ENCODE measurements around the gene CAMK1D. TPM values are rescaled to one million over a fixed set of nuclear protein-coding genes. Genes with fewer than 3 reads are reported as not detected.
A peak's percentile ranks its signal among the peaks of the same experiment; 100 is the strongest.
"Not testable (repeated sequence)": the region's sequence is repeated elsewhere in the genome, so short reads cannot be mapped to it uniquely, and the experiment has no call there.

Gene CAMK1D
- total RNA-seq, 1 donor from 2014 or later = 14.0 TPM

- DNase-seq = no peak
Observed at GRCh38 chr10:12726971-12727831, 377.9 kb downstream of the CAMK1D start.

GRCh38 chr10:12727832-12728215, 378.5 kb downstream of the CAMK1D start:
- no peak for DNase-seq

- DNase-seq = no peak
Observed at GRCh38 chr10:12728494-12728893, 379.1 kb downstream of the CAMK1D start.

- DNase-seq = no peak
Observed at GRCh38 chr10:12729885-12730284, 380.5 kb downstream of the CAMK1D start.

GRCh38 chr10:12730809-12731519, 381.6 kb downstream of the CAMK1D start:
- peak; percentile 69 for DNase-seq

- DNase-seq = no peak
Observed at GRCh38 chr10:12733271-12733670, 383.9 kb downstream of the CAMK1D start.

- DNase-seq = no peak
Observed at GRCh38 chr10:12735843-12736462, 386.6 kb downstream of the CAMK1D start.

GRCh38 chr10:12740813-12741212, 391.5 kb downstream of the CAMK1D start:
- DNase-seq = no peak

- DNase-seq = no peak
Observed at GRCh38 chr10:12741360-12741804, 392.0 kb downstream of the CAMK1D start.

- DNase-seq = no peak
Observed at GRCh38 chr10:12742771-12743170, 393.4 kb downstream of the CAMK1D start.

GRCh38 chr10:12743466-12743865, 394.1 kb downstream of the CAMK1D start:
- DNase-seq = not testable (repeated sequence)

- DNase-seq = peak; percentile 44
Observed at GRCh38 chr10:12743941-12744340, 394.6 kb downstream of the CAMK1D start.

- no peak for DNase-seq
Observed at GRCh38 chr10:12748186-12748585, 398.8 kb downstream of the CAMK1D start.

- no peak for DNase-seq
Observed at GRCh38 chr10:12749760-12750478, 400.6 kb downstream of the CAMK1D start.

- DNase-seq = no peak
Observed at GRCh38 chr10:12750526-12751201, 401.3 kb downstream of the CAMK1D start.

- no peak for DNase-seq
Observed at GRCh38 chr10:12755075-12755474, 405.7 kb downstream of the CAMK1D start.

GRCh38 chr10:12757351-12757750, 408.0 kb downstream of the CAMK1D start:
- DNase-seq = no peak

GRCh38 chr10:12758271-12758670, 408.9 kb downstream of the CAMK1D start:
- DNase-seq = no peak

- no peak for DNase-seq
Observed at GRCh38 chr10:12766223-12766622, 416.9 kb downstream of the CAMK1D start.

GRCh38 chr10:12768156-12769100, 419.1 kb downstream of the CAMK1D start:
- no peak for DNase-seq
